ENCODE results near the gene TOR1AIP1. TPM values are rescaled to one million over a fixed set of nuclear protein-coding genes. Genes with fewer than 3 reads are reported as not detected.

TOR1AIP1 gene
- total RNA-seq, 4 donors from 2014 or later = 91.1 to 116 (median 104) TPM

DNA sequence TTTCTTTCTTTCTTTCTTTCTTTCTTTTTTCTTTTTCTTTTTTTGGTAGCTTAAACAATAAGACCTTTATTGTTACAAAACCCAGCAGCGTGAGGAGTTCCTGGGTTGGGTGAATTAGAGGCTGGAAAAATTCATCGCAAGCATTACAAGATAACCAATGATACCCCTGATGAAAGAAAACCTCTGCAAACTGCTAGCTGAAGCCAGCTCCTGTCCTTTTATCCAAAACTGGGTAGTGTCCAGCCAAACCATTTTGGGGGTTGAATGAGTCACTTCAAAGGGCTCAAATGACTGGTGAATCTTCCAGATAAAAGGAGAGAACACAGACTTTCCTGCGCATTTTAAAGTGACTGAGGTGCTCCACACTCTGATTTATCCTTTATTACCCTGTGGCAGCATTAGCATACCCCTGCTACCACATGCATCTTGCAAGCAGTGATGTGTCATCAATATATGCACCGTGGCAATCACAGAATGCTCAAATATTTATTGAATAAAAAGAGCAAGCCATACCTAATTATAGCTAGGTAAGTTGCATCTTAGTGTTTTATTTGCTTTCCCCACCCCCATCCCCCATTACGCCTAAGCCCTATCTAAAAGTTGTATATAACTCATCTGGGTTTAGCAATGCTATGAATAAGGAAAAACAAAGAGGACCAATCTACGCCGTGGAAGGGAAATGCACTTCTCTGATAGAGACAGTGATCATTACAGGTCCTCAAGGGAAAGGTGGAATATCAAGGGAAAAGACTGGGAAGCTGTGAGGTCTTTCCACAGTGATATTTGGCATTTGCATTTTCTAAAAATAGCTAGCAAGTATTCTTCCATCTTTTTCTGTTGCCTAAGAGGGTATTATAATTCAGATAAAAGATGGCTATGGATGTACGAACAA lies 40.1 kb downstream of the TOR1AIP1 start:
- DNase-seq = no peak
- 91 to 92% methylated on average over 8 of the region's 8 CpGs for WGBS, 2 donors
- Histone ChIP-seq H3K4me1 (peaks cover 0 to 4% of the 10 kb centered on the region in 2 donors), H3K4me3 (replicated peaks in 1 of 3) (no peak overlapping the region), H3K36me3 (peaks cover 12 to 21% of the 10 kb centered on the region in 2 donors), H3K27ac (no peak overlapping the region), H3K27me3 (no peaks in the 10 kb centered on the region), H3K9me3 (no peaks in the 10 kb centered on the region)
- TF ChIP-seq, protein P1, sequence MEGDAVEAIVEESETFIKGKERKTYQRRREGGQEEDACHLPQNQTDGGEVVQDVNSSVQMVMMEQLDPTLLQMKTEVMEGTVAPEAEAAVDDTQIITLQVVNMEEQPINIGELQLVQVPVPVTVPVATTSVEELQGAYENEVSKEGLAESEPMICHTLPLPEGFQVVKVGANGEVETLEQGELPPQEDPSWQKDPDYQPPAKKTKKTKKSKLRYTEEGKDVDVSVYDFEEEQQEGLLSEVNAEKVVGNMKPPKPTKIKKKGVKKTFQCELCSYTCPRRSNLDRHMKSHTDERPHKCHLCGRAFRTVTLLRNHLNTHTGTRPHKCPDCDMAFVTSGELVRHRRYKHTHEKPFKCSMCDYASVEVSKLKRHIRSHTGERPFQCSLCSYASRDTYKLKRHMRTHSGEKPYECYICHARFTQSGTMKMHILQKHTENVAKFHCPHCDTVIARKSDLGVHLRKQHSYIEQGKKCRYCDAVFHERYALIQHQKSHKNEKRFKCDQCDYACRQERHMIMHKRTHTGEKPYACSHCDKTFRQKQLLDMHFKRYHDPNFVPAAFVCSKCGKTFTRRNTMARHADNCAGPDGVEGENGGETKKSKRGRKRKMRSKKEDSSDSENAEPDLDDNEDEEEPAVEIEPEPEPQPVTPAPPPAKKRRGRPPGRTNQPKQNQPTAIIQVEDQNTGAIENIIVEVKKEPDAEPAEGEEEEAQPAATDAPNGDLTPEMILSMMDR (IDR thresholded peaks at IDR 0.05) = no peak
- TF ChIP-seq POLR2A (IDR thresholded peaks at IDR 0.05) = no peak
- intact Hi-C loops (cut with DNase I) = no loop called here

DNA sequence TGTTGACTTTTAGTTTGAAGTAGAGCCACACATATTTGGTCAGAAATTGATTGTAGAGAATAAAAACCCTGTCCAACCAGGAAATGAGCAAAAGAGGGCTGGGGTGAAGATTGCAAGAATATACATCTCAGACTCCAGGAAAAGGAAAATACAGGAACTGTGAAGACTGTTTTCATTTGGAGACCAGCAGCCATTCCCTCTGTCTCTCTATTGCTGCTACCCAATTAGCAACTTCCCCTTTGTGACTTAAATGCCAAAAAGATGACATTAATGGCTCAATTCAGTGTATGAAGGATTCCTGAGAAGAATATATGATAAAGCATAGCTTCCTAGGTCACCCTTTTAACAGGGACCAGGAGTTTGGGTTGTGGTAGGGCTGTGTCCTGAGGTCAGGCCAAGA lies 40.9 kb downstream of the TOR1AIP1 start:
- no peak for DNase-seq
- no peak overlapping the region for H3K4me3 ChIP-seq (replicated peaks in 1 of 3)
- H3K4me1 ChIP-seq = peaks cover 0 to 4% of the 10 kb centered on the region in 2 donors
- intact Hi-C loops (cut with DNase I) = no loop called here
- TF ChIP-seq, protein P1 (IDR thresholded peaks at IDR 0.05) = no peak
- no peak for TF ChIP-seq POLR2A (IDR thresholded peaks at IDR 0.05)
- H3K36me3 ChIP-seq = peaks cover 6 to 13% of the 10 kb centered on the region in 2 donors
- no peak overlapping the region for H3K27ac ChIP-seq
- H3K9me3 ChIP-seq = no peaks in the 10 kb centered on the region
- no peaks in the 10 kb centered on the region for H3K27me3 ChIP-seq

- Histone ChIP-seq H3K9me3 (no peaks in the 10 kb centered on the region), H3K36me3 (peaks cover 0 to under 1% of the 10 kb centered on the region in 2 donors), H3K27me3 (no peaks in the 10 kb centered on the region), H3K4me1 (peaks cover 0 to 4% of the 10 kb centered on the region in 2 donors), H3K4me3 (replicated peaks in 1 of 3) (no peak overlapping the region), H3K27ac (no peak overlapping the region)
- 82 to 100% methylated on average over 1 of the region's 1 CpG for WGBS, 2 donors
- TF ChIP-seq, protein P1 (IDR thresholded peaks at IDR 0.05) = no peak
- TF ChIP-seq POLR2A (IDR thresholded peaks at IDR 0.05) = no peak
- DNase-seq = no peak
- intact Hi-C loops (cut with DNase I) = no loop called here
Measured at GRCh38 chr1:179924268-179924667, 42.2 kb downstream of the TOR1AIP1 start.

GRCh38 chr1:179925302-179925701 lies 43.2 kb downstream of the TOR1AIP1 start:
- H3K27me3 ChIP-seq = no peaks in the 10 kb centered on the region
- H3K9me3 ChIP-seq = no peaks in the 10 kb centered on the region
- TF ChIP-seq POLR2A (IDR thresholded peaks at IDR 0.05) = no peak
- TF ChIP-seq, protein P1 (IDR thresholded peaks at IDR 0.05) = no peak
- intact Hi-C loops (cut with DNase I) = no loop called here
- 89% methylated on average over 5 of the region's 5 CpGs for WGBS, 2 donors
- H3K27ac ChIP-seq = no peak overlapping the region
- no peaks in the 10 kb centered on the region for H3K36me3 ChIP-seq
- H3K4me1 ChIP-seq = peaks cover 0 to 4% of the 10 kb centered on the region in 2 donors
- no peak for DNase-seq
- H3K4me3 ChIP-seq (replicated peaks in 1 of 3) = no peak overlapping the region
